K562 (cell line): ENCODE measurements around the gene CDH16. TPM values are rescaled to one million over a fixed set of nuclear protein-coding genes. Genes with fewer than 3 reads are reported as not detected.
A peak's percentile ranks its signal among the peaks of the same experiment; 100 is the strongest.

Source experiments
- CSDE1 ChIP-seq, 2 experiments: fragments of 450-650 bp; IDR thresholded peaks; 2 replicates each; pipeline ENCODE4 v1.6.1; 2016; ENCODE audit warnings: mild to moderate bottlenecking in 1 of 2
- CTBP1 ChIP-seq: fragments of 450-650 bp; IDR thresholded peaks from 2 replicates; pipeline ENCODE4 v1.6.1; 2016; ENCODE audit warnings: borderline replicate concordance
- DLX4 ChIP-seq: fragments of 250-450 bp; sonication (Bioruptor Pico); IDR thresholded peaks from 2 replicates; pipeline ENCODE4 v1.6.1; 2021; ENCODE audit warnings: mild to moderate bottlenecking
- EP300 ChIP-seq: IDR thresholded peaks from 2 replicates; pipeline ENCODE4 v1.6.1; 2012; ENCODE audit warnings: low read length, improper control_type of control experiment
- ESRRB ChIP-seq: fragments of 250-450 bp; sonication (Bioruptor Pico); IDR thresholded peaks from 2 replicates; pipeline ENCODE4 v1.5.0; 2020; ENCODE audit warnings: mild to moderate bottlenecking, moderate library complexity, borderline replicate concordance
- ETS1 ChIP-seq: conservative IDR thresholded peaks from 2 replicates; pipeline ENCODE4 v1.6.1; 2011; ENCODE audit warnings: low read depth, mild to moderate bottlenecking, low read length; ENCODE audit not compliant: control insufficient read depth
- ETV5 ChIP-seq: sonication (generic); formaldehyde crosslinking; IDR thresholded peaks from 2 replicates; pipeline ENCODE4 v1.4.0; 2020; ENCODE audit warnings: low read depth, mild to moderate bottlenecking, missing genetic modification reagents
- FOXP1 ChIP-seq: sonication (generic); formaldehyde crosslinking; IDR thresholded peaks from 2 replicates; pipeline ENCODE4 v1.8.0; 2022; ENCODE audit warnings: mild to moderate bottlenecking, missing genetic modification reagents
- FUS ChIP-seq: fragments of 200-400 bp; formaldehyde crosslinking; optimal IDR thresholded peaks from 2 replicates; pipeline ENCODE3; 2017; ENCODE audit warnings: low read depth, low read length
- IFI16 ChIP-seq: fragments of 250-450 bp; sonication (Bioruptor Pico); IDR thresholded peaks from 2 replicates; pipeline ENCODE4 v2.1.2; 2022; ENCODE audit warnings: mild to moderate bottlenecking, inconsistent platforms
- ILF3 ChIP-seq: fragments of 450-650 bp; IDR thresholded peaks from 2 replicates; pipeline ENCODE4 v1.6.1; 2018; ENCODE audit warnings: antibody characterized with exemption, mild to moderate bottlenecking, moderate library complexity, borderline replicate concordance
- NCOA4 ChIP-seq: fragments of 450-650 bp; IDR thresholded peaks from 2 replicates; pipeline ENCODE4 v1.6.1; 2018; ENCODE audit warnings: mild to moderate bottlenecking; ENCODE audit not compliant: partially characterized antibody
- PYGO2 ChIP-seq: fragments of 450-650 bp; IDR thresholded peaks from 2 replicates; pipeline ENCODE4 v1.6.1; 2016; ENCODE audit warnings: mild to moderate bottlenecking, missing genetic modification characterization, moderate library complexity, missing compliant biosample characterization
- RAD51 ChIP-seq: fragments of 450-650 bp; IDR thresholded peaks from 2 replicates; pipeline ENCODE4 v1.7.1; 2016; ENCODE audit warnings: low read depth, mild to moderate bottlenecking, borderline replicate concordance
- RFX7 ChIP-seq: fragments of 250-450 bp; sonication (Bioruptor Pico); IDR thresholded peaks from 2 replicates; pipeline ENCODE4 v1.5.1; 2021; ENCODE audit warnings: mild to moderate bottlenecking
- SMAD2 ChIP-seq: fragments of 150-350 bp; IDR thresholded peaks from 2 replicates; pipeline ENCODE4 v1.6.1; 2014; ENCODE audit warnings: low read depth, mild to moderate bottlenecking, low read length
- SMAD4 ChIP-seq: fragments of 250-450 bp; sonication (Bioruptor Pico); conservative IDR thresholded peaks from 2 replicates; pipeline ENCODE4 v1.8.0; 2021; ENCODE audit warnings: inconsistent platforms, mild to moderate bottlenecking, moderate library complexity
- TARDBP ChIP-seq: fragments of 450-650 bp; IDR thresholded peaks from 2 replicates; pipeline ENCODE4 v1.6.1; 2016
- TBP ChIP-seq: optimal IDR thresholded peaks from 2 replicates; pipeline ENCODE3; 2011; ENCODE audit warnings: low read depth, low read length, improper control_type of control experiment
- YY1 ChIP-seq, 3 experiments: IDR thresholded peaks; 2 replicates each; pipeline ENCODE4 v1.6.1; 2011; ENCODE audit warnings: low read length in 2 of 3, mild to moderate bottlenecking in 2 of 3, moderate library complexity in 2 of 3, borderline replicate concordance in 1 of 3, control low read depth in 1 of 3, low read depth in 1 of 3; ENCODE audit not compliant: insufficient read depth in 3 of 3, insufficient replicate concordance in 2 of 3, control insufficient read depth in 1 of 3, insufficient read length in 1 of 3; ENCODE audit errors: extremely low read depth in 1 of 3
- ZC3H8 ChIP-seq: fragments of 450-650 bp; IDR thresholded peaks from 2 replicates; pipeline ENCODE4 v1.6.1; 2017
- ZNF23 ChIP-seq: fragments of 250-450 bp; sonication (Bioruptor Pico); IDR thresholded peaks from 2 replicates; pipeline ENCODE4 v1.4.0; 2020; ENCODE audit warnings: mild to moderate bottlenecking
- ZNF561 ChIP-seq: fragments of 450-650 bp; formaldehyde crosslinking; conservative IDR thresholded peaks from 2 replicates; pipeline ENCODE4 v1.4.0; 2020; ENCODE audit warnings: mild to moderate bottlenecking, moderate library complexity
- ZNF785 ChIP-seq: fragments of 250-450 bp; sonication (Bioruptor Pico); IDR thresholded peaks from 2 replicates; pipeline ENCODE4 v1.4.0; 2020; ENCODE audit warnings: mild to moderate bottlenecking
- polyA plus RNA-seq, 8 experiments: library from polyadenylated mRNA; depleted of rRNA in 4 of 8; stranded (reverse) in 5 of 8; unstranded in 3 of 8; fragments of >200 nt; fragmentation: Nextera tagmentation in 2 of 8; fragmentation: Illumina TruSeq in 1 of 8; extraction: Ambion mirVana in 2 of 8; extraction: Trizol in 1 of 8; gene quantifications; 2 replicates each; pipeline versions ENCODE4 v1.2.1 to v1.2.3, GENCODE V29; 2011 to 2014; ENCODE audit warnings: inconsistent platforms in 1 of 8, missing spikeins in 1 of 8
- total RNA-seq, 7 experiments: library from RNA; depleted of rRNA in 6 of 7; stranded (reverse); fragments of >200 nt in 6 of 7; fragmentation: Illumina TruSeq in 2 of 7; extraction: Trizol in 2 of 7; gene quantifications; 2 replicates each; pipeline versions ENCODE4 v1.2.1 to v1.2.3, GENCODE V29; 2011 to 2021; ENCODE audit warnings: low replicate concordance in 1 of 7
- TF ChIP-seq, protein P1 (sequence below): sonication (generic); formaldehyde crosslinking; IDR thresholded peaks from 2 replicates; pipeline ENCODE4 v1.8.1; 2023; ENCODE audit warnings: mild to moderate bottlenecking, missing genetic modification reagents
- TF ChIP-seq, protein P2 (sequence below): fragments of 450-650 bp; formaldehyde crosslinking; IDR thresholded peaks from 2 replicates; pipeline ENCODE4 v1.4.0; 2020; ENCODE audit warnings: mild to moderate bottlenecking, moderate library complexity

CDH16 gene
- total and polyA plus RNA-seq, 9 of the 15 experiments (the other 6 are each of a cell fraction or from before 2014, with no cell fraction given) = not detected

DNA sequence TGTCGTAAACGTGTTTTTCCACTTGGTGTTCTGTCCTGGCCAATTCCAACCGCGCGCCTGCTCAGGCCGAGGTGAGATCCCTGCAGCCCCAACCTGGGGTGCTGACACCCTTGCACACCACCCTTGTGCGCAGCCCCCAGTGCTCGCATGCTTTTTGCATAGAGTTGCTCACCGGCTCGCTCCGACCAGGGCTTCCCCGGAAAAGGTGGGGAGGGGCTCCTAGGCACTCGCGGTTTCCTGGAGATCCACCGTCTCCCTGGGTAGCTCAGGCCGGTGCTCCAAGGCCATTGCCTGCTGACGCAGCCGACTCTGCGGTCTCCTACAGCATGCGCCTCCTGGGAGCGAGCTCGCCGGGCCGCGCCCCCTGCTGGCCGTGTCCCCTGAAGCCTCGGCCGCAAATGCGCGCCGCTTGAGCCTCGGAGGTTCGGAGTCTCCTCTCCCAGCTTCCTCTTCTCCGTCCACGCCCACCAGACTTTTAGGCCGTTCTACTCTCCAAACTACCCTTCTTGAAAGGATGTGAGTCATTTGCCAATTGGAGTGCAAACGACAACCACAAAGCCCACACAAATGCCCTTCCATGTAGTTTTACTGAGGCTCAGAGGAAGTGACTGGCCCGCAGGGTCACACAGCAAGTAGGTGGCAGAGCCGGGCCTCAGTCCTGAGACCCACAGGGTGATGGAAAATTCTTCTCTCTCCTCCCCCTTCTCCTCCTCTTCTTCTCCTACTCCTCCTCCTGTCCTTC lies 45.6 kb downstream of the CDH16 start (continued):
- TF ChIP-seq NCOA4 (no peak), TBP (no peak), ILF3 (no peak), YY1 (IDR thresholded peaks at IDR 0.05; ENCODE audit: borderline replicate concordance in 1 of 3, control insufficient read depth in 1 of 3, extremely low read depth in 1 of 3, insufficient read depth in 3 of 3, insufficient read length in 1 of 3, insufficient replicate concordance in 2 of 3, low read depth in 1 of 3, low read length in 2 of 3) (peak in 2 of 3 experiments; percentile 49 to 54), SMAD2 (no peak), SMAD4 (CRISPR knock-in tag) (peak; percentile 57; the same call in 1 of the 2 replicates), PYGO2 (no peak), CTBP1 (peak; percentile 91), ETS1 (peak; percentile 73), RAD51 (0 out of 2 replicates have a peak, but pooled peaks have one; percentile 9), ZNF785 (CRISPR knock-in tag) (no peak), TARDBP (0 out of 2 replicates have a peak, but pooled peaks have one; percentile 24), ZNF23 (no peak), EP300 (peak; percentile 4; the same call in 1 of the 2 replicates), ZC3H8 (no peak), FUS (no peak), ZNF561 (no peak), RFX7 (CRISPR knock-in tag) (no peak), ETV5 (CRISPR knock-in tag) (peak; percentile 69), DLX4 (CRISPR knock-in tag) (no peak), CSDE1 (IDR thresholded peaks at IDR 0.05) (no peak), IFI16 (CRISPR knock-in tag) (no peak), ESRRB (no peak), FOXP1 (no peak)
- TF ChIP-seq, protein P1, sequence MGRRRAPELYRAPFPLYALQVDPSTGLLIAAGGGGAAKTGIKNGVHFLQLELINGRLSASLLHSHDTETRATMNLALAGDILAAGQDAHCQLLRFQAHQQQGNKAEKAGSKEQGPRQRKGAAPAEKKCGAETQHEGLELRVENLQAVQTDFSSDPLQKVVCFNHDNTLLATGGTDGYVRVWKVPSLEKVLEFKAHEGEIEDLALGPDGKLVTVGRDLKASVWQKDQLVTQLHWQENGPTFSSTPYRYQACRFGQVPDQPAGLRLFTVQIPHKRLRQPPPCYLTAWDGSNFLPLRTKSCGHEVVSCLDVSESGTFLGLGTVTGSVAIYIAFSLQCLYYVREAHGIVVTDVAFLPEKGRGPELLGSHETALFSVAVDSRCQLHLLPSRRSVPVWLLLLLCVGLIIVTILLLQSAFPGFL (CRISPR knock-in tag) = no peak
- TF ChIP-seq, protein P2, sequence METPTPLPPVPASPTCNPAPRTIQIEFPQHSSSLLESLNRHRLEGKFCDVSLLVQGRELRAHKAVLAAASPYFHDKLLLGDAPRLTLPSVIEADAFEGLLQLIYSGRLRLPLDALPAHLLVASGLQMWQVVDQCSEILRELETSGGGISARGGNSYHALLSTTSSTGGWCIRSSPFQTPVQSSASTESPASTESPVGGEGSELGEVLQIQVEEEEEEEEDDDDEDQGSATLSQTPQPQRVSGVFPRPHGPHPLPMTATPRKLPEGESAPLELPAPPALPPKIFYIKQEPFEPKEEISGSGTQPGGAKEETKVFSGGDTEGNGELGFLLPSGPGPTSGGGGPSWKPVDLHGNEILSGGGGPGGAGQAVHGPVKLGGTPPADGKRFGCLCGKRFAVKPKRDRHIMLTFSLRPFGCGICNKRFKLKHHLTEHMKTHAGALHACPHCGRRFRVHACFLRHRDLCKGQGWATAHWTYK (CRISPR knock-in tag) = no peak
